ENCODE measurements around the gene UBQLN4.

Gene UBQLN4

GRCh38 chr1:156053768-156054499, at the start of gene UBQLN4:
Gene UBQLN4 (minus strand): TSS chr1:156053798. CDS start chr1:156053701, 97 bp downstream.
- peak; percentile 85 for DNase-seq

- no peak for DNase-seq
These were observed 49.3 kb upstream of the UBQLN4 start for GRCh38 chr1:156102633-156103511.

GRCh38 chr1:156101880-156102279, 48.3 kb upstream of the UBQLN4 start:
- DNase-seq, result no peak

- no peak for DNase-seq
These were observed 46.8 kb upstream of the UBQLN4 start for GRCh38 chr1:156100205-156100995.

- no peak for DNase-seq
These were observed 45.7 kb upstream of the UBQLN4 start for GRCh38 chr1:156099282-156099681.

GRCh38 chr1:156098784-156099183, 45.2 kb upstream of the UBQLN4 start:
- no peak for DNase-seq

GRCh38 chr1:156097499-156098178, 44.0 kb upstream of the UBQLN4 start:
- peak; percentile 69 for DNase-seq

GRCh38 chr1:156096640-156097391, 43.2 kb upstream of the UBQLN4 start:
- peak; percentile 93 for DNase-seq

GRCh38 chr1:156095906-156096508, 42.4 kb upstream of the UBQLN4 start:
- no peak for DNase-seq

GRCh38 chr1:156091610-156092009, 38.0 kb upstream of the UBQLN4 start:
- DNase-seq, result no peak

- peak; percentile 84 for DNase-seq
These were observed 37.2 kb upstream of the UBQLN4 start for GRCh38 chr1:156090840-156091188.

GRCh38 chr1:156090138-156090839, 36.7 kb upstream of the UBQLN4 start:
- DNase-seq, result no peak

- no peak for DNase-seq
These were observed 36.1 kb upstream of the UBQLN4 start for GRCh38 chr1:156089704-156090103.

GRCh38 chr1:156086256-156086662, 32.7 kb upstream of the UBQLN4 start:
- no peak for DNase-seq

GRCh38 chr1:156083800-156084790, 30.5 kb upstream of the UBQLN4 start:
- no peak for DNase-seq

- peak; percentile 42 for DNase-seq
These were observed 28.9 kb upstream of the UBQLN4 start, which contains the start of gene MEX3A for GRCh38 chr1:156082309-156083091. Gene MEX3A (minus strand): TSS chr1:156082465. CDS start chr1:156081998, 467 bp downstream.

- DNase-seq, result no peak
These were observed 28.3 kb upstream of the UBQLN4 start for GRCh38 chr1:156081917-156082308.

GRCh38 chr1:156081180-156081916, 27.8 kb upstream of the UBQLN4 start:
- no peak for DNase-seq

All from stimulated activated naive CD4-positive, alpha-beta T cell treated with Interleukin-2 at 50 U/mL for 16 hours (primary cell).